HL-60/S4 (cell line): ENCODE results near the gene STK10.
"Not testable (repeated sequence)": the region's sequence is repeated elsewhere in the genome, so short reads cannot be mapped to it uniquely, and the experiment has no call there.

ENCODE experiments used
- in situ Hi-C: fragments of 300-500 bp; cut with MboI; formaldehyde crosslinking; loops from 2 replicates; pipeline ENCODE4 v1.14.3; 2022; ENCODE audit warnings: low sequenced_read_pairs

Gene STK10

DNA sequence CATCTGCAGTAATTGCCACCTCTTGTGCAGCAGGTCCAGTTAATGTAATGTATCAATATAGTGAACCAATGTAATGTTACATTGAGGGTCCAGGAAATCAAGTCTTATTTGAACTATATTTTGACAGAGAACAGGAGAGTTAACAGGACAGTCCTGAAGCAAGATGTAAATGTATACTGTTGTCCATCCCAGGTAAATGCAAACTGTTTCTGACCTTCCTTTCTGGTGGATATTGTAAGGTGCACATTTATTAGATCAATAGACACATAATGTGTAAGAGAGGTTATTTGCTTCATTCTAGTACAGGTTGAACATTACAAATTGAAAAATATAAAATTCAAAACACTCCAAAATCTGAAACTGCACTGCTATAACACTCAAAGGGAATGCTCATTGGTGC is 158.1 kb downstream of the STK10 start:
- in situ Hi-C loops: loop anchor here (10.0 kb wide), 1 partner anchor 115 kb away; no protein-coding TSS in a partner anchor

DNA sequence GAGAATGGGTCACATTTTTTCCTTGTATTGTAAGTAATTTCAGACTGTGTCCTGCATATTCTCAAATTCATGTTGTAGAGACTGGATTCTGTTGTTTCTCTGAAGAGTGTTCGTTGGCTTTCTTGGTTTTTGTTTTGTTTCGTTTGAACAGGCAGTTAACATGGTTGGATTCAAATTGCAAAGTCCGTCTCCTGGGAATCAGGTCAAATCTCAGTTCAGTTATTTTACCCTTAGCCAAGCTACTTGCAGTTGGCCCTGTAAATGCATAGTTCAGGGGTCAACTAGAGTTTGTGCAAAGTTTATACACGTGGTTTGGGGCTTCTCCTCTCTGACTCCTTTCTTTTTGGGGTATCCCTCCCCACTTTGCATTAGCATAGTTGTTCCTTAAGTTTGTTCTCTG is 159.9 kb downstream of the STK10 start:
- in situ Hi-C loops: no loop called here

DNA sequence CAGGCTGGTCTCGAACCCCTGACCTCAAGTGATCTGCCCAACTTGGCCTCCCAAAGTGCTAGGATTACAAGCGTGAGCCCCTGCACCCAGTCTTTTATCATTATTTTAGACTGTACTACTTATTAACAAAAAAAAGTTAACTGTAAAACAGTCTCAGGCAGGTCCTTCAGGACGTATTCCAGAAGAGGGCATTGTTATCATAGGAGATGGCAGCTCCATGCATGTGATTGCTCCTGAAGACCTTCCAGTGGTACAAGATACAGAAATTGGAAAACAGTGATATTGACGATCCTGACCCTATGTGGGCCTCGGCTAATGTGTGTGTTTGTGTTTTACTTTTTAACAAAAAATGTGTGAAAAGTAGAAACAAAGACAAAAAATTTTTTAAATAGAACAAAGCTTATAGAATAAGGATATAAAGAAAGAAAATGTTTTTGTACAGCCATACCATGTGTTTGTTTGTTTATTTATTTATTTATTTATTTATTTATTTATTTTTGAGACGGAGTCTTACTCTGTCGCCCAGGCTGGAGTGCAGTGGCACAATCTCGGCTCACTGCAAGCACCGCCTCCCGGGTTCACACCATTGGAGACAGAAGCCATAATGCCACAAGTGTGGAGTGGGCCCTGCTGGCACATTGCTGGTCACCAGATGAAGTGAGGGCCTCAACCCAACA is 167.8 kb downstream of the STK10 start:
- in situ Hi-C loops: not testable (repeated sequence)

DNA sequence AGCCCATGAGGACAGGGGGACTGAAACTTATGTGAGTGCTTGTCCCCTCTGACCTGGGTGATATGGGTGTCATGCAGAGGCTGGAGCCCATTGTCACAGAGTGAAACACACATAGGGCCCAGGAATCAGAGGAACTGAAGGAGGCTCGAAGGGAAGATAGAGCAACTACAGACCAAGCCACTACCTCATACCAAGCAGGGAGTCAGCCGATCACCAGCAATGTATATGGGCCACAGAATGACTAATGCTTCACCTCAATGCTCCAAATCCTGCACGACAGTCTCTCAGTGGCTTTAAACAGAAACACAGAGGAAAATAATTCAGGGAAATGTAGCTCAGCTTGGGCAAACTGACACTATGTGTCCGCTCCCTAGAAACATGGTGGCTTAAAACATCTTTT is 172.7 kb downstream of the STK10 start:
- in situ Hi-C loops: no loop called here

DNA sequence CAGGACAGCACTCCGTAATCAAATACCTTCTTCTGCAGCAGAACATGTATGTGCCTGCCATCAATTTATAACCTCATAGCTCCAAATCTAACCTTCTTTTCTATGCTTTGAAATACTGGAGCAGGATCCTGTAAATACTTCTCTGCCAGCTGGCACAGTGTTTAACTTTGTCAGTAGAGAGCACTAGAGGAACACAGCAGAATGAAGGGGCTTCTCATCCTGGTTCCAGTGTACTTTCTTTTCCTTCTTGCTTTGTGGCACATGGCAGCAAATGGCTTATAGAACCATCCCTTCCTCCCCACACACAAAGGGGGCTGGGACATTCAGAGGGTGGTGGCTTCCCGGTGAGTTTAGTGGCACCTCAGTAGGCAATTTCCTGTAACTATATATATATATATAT is 177.7 kb downstream of the STK10 start:
- in situ Hi-C loops: no loop called here

DNA sequence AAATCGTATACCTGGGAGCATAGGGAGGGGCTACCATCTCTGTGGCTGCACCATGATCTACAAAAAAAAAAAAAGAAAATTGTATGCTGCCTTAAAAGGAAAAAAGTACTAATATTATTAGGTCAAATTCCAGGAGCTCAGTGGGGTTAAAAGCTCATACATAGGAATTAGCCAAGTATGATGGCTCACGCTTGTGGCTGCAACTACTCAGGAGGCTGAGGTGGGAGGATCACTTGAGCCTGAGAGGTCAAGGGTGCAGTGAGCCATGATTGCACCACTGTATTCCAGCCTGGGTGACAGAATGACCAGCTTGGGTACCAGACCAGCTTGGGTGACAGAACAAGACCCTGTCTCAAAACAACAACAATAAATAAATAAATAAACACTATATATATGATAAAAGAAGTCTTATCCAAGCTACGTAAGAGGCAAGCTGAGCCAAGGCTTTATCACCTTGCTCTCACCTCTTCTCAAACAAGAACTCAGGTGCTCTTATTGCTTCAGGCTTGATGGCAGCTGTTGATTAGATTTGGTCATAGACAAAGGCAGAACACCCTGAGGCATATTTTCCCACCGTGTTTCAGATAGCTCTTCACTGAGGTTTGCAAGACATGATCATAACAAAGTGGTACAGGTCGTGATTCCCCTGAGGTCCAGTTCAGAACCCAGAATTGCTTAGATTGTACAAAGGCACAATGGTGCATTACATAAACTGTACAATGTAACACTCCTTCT is 178.3 kb downstream of the STK10 start:
- in situ Hi-C loops: no loop called here

DNA sequence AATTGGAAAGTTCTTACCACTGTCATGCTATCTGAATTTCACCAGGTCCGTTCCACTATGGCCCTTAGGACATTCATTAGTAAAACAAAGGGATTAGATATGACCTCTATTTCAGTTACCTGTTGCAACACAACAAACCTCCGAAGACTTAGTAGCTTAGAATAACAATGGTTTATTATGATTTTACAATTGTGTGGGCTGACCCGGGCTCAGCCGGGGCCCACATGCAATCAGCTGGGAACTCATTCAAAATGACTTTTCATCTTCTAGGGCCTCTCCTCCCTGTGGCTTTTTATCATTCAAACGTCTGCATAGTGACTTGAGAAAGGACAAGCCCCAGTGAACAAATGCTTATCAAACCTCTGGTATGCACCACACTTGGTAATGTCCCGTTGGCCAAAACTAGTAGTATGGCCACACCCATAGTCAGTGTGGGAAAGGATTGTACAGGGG is 179.3 kb downstream of the STK10 start:
- in situ Hi-C loops: no loop called here

DNA sequence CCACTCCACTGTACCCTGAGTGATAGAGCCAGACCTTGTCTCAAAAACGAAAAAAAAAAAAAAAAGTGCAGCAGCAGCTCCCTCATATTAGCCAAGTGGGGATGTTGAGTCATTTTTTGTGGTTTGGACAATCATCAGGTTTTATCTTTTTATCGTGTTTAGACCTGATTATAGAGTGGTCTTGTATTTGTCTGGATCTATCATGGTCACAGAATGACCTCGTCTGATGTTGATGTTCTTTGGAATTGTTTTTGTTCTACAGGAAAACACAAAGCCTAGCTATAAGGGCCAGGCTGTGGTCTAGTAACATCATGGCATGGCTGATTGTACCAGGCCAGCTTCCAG is 179.9 kb downstream of the STK10 start:
- in situ Hi-C loops: no loop called here

DNA sequence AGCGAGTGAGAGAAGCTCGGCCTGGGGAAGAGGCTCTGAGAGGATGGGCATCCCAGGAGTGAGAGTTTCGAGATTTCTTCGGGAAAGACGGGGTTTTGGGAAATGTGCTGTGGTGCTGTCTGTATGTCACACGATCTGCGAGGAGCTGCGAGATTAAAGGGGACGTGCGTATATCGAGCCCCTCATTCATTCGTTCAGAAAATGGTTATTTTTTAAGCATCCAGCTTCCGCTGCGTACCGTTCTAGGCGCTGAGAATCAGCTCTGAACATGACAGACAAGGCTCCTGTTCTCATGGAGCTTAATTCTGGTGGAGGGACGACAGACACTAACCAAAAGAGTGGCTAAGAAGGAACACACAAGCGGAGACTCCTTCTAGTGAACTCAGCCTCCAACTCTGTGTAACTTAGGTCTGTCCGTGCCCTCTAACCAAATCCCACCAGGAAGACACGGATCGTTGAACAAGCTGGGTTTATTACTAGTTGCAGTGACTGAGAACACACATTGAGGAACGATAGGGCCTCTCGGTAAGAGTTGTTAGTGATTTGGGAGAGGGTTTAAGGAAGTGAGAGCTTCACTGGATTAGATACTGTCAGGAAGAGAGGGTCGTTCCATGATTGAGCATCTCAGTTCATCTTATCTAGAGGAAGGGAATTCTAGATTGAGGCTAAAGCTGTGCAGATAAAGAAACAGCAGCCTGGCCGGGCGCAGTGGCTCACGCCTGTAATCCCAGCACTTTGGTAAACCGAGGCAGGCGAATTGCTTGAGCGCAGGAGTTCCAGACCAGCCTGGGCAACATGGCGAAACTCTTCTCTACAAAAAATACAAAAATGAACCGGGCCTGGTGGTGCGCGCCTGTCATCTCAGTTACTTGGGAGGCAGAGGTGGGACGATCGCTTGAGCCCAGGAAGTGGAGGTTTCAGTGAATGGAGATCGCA is 180.6 kb downstream of the STK10 start:
- in situ Hi-C loops: no loop called here

DNA sequence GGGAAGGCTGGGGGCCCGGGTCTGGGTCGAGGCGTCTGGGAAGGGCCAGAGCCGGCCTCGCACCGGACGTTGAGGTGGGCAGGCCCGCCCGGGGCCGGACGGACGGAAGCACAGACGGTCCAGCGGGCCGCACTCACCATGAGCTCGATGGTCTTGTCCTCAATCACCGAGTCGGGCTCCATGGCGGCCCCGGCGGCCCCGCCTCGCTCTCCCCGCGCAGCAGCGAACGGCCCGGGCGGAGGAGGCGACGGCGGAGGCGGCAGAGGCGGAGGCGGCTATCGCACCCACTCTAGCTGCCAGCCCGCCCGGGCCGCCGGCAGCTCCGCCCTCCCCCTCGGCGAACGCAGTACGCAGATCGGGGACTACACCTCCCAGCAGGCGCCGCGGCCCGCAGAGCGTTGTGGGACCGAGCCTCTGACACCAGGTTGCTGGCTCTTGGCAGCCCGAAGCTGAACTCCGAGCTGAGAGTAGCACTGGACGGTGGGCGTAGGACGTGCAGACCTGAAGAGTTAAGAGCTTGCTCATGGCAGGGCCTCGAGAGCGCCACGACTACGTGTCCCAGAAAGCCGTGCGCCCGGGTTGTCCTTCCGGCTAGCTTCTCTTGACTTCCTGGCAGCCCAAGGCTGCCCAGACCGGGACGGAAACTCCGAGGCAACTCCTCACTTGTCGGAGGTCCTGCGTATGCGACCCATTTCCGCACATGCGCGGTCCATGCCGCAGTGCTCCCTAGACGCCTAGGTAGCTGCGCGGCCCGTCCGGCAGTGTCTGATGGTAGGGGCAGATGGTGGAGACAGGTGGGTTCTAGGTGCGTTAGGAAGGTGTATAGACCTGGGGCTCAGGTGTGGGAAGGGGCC is 181.5 kb downstream of the STK10 start, which contains the start of gene FBXW11:
Gene FBXW11, minus strand, starts transcription at position 318 of the 854 bp plus-strand sequence. Its CDS starts 136 bp downstream, at position 182.
- in situ Hi-C loops: no loop called here

DNA sequence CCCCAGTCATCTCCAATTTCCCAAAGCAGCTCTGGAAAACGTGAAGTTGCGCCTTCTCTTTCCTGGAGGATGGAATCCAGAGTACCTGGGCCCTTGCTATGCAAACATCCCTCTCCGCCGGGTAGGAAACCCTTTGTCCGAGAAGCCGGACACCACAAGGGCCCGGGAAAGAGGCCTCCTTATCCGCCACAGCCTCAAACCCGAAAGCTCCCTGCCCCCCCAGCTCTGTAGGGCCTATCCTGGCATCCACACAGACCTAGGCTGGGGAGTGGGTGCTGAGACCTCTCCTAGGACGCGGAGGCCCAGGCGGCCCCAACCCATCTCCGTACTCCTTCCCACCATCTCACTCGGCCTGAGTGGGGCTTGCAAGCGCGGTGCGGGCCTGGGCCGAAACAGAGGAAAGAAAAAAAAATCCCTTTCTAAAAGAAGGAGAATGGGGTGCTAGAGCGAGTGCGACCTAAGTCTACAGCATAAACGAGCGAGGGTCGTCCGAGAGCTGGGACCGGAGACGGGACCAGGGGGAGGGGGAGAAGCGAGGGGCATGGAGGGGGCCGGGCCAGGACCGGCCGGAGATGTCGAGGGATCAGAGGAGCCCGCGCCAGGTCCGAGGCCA is 182.2 kb downstream of the STK10 start:
- in situ Hi-C loops: no loop called here

DNA sequence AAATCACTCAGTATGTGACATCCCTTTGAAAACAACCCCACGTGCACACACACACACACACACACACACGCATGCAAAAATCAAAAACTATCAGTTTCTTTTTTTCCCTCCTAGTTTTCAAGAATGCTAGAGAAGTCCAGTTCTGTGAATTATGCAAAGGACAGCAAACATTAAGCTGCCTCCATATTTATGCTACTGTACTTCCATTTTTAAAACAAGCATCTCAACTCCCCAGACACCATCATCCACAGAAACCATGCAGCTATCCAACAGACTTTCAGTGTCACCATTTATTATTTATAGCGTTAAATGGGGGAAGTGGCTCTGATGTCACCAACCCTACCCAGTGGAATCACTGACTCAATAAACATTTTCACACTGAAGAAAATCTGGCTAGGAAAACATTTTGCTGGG is 183.2 kb downstream of the STK10 start:
- in situ Hi-C loops: no loop called here

DNA sequence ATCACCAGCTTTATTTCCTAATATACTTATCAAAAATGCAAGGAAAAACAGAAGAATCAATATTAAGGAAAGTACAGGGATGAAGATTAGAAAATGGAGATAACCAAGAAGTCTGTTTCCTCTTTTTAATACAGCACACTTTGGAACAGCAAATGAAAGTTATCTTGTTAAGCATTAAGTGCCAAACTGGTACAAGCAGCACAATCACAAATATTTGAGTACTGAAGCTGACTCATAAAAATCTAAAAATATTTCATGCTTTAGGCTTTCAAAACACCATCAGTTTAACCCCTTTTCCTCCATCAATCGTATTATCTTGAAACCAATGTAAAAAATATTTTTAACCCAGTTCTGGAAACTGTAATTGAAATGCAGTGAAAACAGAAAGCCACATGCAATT is 184.3 kb downstream of the STK10 start:
- in situ Hi-C loops: no loop called here

DNA sequence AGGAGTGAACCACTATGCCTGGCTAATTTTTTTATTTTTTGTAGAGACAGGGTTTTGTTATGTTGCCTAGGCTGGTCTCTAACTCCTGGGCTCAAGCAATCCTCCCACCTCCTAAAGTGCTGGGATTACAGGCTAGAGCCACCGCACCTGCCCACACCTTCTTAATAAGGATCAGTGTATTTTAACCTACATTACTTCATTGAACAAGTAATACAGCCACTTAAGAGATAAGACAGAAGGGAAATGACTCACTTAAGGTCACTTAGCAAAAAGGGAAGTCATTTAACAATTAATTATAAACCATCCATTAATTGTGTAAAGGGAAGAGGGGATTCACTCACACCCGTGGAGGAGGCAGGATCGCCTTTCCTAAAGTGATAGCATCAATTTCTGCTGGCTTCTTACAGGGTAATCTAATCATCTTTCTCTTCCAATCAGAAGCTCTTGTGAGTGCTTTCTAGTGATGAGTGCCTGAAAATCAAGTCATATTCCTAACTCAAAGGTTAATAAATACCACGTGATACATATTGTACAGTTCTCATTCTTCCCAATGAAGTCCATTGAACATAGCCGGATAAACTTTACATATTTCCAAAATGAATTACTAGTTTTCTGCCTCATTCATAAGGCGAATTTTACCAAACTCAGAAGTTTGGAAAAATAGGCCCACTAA is 185.0 kb downstream of the STK10 start:
- in situ Hi-C loops: no loop called here

DNA sequence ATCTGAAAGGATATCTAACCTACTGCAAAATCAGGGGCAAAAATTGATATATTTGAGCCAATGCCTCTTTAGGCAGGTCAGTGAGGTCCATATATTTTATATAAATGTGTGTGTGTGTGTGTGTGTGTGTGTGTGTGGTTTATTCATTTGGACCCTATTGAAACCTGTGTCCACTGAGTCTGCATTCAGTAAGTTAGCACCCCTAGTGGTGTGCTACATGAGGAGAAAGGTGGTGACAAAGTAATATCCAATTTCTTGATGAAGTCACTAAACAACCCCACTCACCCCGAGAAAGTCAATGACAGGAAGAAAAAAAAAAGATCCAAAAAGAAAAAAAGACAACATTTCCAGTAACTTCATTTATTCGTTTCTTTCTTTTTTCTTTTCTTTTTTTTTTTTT is 185.7 kb downstream of the STK10 start:
- in situ Hi-C loops: no loop called here

DNA sequence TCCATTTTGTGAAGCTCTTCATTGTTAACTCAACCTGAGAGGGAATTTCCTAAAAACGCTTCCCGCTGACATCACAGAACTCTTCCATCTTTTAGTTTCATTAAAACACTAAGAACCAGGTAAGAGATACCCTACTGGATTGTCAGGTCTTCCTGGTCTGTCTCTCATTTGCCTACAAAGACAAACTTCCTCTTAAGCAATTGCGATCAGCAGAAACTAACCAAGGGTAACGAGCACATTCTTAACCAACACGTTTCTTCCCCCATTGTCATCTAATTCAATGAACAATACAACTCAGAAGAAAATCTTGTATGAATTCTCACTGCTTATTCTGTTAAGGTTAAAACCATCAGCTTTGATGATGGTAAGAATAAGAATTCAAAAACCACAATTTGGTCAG is 188.1 kb downstream of the STK10 start:
- in situ Hi-C loops: no loop called here

DNA sequence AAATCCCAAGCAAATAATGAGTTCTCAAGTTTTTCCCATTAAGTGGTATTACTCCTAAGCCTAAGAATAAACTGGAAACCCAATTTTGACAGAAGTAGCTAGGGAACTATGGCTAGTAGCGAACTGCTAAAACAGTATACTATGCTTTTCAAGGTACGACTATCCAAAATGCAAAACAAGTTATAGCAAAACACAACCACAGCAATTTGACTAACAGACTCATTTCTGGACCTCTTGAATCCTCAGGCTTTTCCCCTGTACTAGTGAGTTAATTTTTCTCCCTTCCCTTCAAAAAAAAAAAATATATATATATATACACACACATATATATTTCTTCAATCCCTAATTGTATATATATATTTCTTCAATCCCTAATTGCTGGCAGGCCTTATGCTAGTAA is 188.9 kb downstream of the STK10 start:
- in situ Hi-C loops: no loop called here

DNA sequence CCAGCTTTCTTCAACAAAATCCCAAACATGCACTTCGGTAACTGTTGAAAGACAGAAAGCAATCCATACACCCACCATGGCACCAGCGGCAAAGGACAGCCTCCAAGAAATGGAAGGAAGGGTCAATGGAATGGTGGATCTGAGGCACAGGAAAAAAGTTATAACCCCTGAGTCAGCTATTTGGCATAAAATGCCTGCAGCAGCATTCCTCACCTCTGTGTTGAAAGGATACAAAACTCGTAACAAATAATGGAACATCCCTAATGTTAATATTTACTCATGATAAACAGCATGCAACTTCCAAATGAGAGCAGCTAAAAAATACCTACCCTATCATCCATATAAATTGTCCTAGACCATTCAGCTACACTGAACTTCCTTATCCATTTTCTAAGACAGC is 191.0 kb downstream of the STK10 start:
- in situ Hi-C loops: no loop called here

DNA sequence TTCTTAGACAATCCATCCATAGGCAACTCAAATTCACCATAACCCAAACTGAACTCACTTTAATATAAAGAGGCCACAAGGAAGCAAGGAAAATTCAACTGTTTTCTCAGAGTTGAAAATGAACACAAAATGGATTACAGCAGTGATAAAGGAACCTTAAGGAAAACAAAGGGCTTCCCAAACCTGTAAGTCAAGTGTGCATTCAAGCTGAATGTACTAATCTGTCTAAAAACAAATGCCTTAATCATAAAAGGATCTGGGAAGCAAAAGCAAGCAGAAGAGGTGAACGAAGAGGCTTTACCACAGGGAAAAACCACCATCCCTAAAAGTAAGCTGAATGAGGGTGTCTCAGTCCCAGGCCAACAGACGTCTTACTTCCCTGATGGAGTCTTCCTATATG is 195.2 kb downstream of the STK10 start:
- in situ Hi-C loops: no loop called here

DNA sequence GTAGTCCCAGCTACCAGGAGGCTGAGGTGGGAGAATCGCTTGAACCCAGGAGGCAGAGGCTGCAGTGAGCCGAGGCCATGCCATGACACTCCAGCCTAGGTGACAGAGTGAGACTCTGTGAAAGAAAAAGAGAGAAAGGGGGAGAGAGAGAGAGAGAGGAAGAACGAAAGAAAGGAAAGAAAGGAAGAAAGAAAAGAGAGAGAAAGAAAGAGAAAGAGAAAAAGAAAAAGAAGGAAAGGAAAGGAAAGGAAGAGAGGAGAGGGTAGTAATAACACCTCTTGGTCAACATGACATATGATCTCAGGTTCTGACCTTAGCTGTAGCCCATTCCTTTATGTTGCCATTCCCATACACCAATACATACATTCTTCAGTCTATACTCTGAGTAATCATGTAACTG is 195.7 kb downstream of the STK10 start:
- in situ Hi-C loops: no loop called here
